Stimulated activated CD8-positive, alpha-beta memory T cell treated with anti-CD3 and anti-CD28 coated beads, Interleukin-12 subunit alpha, Interleukin-12 subunit beta, amount 100 ng/mL, for 1 hour (primary cell): ENCODE data around the gene NMRK2.
A peak's percentile ranks its signal among the peaks of the same experiment; 100 is the strongest.
"Not testable (repeated sequence)": the region's sequence is repeated elsewhere in the genome, so short reads cannot be mapped to it uniquely, and the experiment has no call there.

ENCODE experiments used
- DNase-seq: peaks from one replicate; pipeline ENCODE4 v3.0.0-alpha.2; 2020; ENCODE audit warnings: low read depth

Gene NMRK2

DNA sequence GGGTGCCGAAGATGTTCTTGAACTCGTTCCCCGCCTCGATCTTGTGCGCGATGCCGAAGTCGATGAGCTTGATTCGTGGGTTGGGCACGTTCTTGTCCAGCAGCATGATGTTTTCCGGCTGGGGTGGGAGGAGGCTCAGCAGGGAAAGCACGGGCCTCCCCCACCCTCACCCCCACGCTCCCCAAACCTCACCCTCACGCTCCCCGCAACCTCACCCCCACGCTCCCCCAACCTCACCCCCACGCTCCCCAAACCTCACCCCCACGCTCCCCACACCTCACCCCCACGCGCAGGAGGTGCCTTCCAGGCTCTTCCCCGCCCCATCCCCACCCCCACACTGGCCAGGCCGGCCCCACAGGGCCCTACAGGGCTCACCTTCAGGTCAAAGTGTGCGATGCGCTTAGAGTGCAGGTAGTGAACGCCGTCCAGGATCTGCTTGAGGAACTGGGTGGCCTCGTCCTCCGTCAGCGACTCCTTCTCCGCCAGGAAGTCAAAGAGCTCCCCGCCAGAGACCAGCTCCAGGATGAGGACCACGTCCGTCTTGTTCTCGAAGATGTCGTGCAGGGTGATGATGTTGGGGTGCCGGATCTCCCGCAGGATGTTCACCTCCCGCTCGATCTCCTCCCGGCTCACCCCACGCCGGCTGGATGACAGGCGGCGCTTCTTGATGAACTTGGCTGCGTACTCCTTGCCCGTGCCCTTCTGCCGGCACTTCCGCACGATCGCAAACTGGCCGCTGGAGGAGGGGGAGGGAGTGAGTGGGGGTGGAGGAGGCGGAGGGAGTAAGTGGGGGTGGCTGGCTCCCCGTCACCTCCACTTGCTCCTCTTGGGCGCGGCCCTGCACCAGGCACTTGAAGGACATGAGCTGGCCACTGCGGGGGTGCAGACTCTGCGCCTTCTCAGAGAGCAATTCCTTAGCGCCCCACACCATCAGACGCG is 31.7 kb downstream of the NMRK2 start:
- DNase-seq, result no peak

DNA sequence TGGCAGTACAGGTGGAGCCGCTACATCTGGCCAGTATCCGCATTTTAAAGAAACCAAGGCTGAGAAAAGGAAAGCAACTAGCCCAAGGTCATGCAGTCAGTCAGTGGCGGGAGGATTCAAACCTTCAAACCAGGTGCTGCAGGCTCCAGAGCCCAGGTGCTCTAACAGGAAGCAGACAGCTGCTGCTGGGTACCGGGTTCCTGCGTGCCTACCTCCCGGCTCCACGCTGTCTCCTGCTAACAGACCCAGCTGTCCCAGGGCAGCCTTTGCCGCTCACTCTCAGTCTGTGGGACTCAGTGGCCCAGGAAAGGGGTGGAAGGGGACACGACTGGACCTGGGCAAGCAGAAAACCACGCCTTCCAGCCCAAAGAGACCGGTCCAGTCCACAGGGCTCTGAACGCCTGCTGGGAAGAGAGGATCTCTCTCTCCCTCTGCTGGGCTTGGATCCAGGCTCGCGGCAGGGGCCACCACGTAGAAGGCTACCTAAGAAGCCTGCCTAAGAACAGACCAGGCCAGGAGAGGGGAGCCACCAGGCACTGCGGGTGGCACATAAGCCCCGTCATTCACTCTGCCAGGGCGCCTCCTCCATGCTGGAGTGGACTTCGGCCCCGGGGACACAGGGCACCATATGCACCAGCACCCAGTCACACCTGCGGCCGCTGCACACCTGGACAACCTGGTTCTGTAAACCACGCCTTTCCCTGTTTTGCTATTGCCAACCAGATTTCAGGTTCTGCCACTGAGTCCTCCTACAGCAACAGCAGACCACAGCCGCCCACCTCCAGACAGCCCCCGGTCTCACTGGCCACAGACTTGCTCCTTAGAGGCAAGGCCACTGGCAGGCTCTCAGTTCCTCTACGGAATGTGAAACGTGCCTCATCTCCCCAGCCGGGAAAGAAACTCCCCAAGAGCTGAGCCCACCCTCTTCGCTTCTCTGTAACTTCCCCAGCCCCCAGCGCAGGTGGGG is 33.5 kb downstream of the NMRK2 start:
- DNase-seq, result no peak

DNA sequence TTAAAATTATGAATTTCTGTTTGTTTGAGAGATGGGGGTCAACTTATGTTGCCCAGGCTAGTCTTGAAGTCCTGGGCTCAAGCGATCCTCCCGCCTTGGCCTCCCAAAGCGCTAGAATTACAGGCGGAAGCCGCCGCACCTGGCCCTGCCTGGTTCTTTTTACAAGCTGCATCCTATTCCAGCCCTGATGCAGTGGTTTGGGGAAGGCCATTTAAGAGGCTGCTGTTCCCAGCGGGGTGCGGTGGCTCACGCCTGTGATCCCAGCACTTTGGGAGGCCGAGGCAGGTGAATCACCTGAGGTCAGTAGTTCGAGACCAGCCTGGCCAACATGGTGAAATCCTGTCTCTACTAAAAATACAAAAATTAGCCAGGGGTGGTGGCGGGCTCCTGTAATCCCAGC is 35.1 kb downstream of the NMRK2 start:
- DNase-seq, result not testable (repeated sequence)

DNA sequence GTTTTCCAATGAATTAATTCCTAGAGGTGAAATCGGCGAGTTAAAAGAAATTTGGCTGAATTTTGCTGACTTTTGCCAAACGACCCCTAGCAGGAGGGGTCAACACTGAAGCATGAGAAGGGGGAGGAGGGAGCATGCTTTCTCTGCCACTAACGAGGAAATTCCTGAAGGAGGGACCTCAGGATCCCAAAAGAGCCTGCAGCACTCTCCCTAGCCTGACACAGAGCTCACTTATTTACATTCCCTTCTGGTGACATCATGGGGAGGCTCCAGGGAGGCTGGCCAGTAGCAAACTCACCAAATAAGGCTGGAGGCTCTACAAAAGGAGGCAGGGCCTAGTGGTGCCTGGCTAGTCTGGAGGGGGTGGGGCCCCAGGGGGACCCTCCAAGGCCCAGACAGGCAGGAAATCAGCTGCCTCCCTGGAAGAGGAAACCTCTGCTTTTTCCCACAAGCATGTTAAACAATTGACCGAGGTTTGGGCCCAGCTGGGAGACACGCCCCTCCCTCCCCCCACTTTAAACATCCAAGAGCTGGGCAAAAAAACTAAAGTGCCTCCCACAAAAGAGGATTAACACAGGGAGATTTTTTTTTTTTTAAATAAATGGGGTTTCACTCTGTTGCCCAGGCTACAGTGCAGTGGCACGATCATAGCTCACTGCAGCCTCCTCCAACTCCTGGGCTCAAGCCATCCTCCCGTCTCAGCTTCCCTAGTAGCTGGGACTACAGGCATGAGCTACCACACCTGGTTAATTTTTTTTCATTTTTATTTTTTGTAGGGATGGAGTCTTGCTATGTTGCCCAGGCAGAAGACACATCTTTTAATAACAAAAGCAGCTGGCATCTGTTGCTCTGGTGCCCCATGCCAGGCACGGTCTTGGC is 35.9 kb downstream of the NMRK2 start:
- no peak for DNase-seq

DNA sequence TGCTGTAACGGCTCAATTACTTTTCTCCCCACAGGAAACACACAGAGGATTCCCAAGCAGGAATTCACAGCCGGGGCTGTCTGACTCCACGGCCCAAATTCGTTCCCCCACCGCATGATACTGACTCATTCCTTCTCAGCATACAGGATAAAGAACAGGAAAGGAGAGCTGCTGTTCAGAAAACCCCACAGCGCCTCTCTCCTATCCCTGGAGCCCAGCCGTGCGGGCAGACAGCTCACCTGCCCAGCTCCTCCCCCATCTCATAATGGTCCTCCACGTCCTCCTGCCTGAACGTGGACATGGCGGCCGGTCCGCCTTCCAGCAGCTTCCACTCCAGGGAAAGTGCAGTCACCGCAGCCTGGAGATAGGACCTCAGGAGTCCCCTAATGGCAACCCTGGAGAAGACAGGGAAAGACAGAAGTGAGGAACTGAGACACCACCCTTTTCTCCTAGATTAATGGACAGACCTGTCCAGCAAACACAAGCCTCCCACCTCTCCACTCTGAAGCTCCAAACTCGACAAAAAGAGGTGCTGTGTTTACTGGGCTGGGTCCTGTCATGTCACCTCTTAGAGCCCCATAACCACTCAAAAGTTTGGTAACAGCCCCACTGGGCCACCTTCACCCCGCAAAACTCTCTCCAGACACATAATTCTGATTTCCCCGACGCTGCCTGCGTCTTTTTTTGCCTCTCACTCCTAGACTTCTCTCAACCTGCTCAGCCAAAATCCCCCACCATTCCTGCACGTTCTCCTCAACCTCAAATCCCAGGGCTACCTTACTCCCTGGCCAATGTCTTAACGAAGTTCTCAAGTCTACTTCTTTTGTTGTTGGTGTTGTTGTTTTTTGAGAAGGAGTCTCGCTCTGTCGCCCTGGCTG is 36.8 kb downstream of the NMRK2 start:
- no peak for DNase-seq

DNA sequence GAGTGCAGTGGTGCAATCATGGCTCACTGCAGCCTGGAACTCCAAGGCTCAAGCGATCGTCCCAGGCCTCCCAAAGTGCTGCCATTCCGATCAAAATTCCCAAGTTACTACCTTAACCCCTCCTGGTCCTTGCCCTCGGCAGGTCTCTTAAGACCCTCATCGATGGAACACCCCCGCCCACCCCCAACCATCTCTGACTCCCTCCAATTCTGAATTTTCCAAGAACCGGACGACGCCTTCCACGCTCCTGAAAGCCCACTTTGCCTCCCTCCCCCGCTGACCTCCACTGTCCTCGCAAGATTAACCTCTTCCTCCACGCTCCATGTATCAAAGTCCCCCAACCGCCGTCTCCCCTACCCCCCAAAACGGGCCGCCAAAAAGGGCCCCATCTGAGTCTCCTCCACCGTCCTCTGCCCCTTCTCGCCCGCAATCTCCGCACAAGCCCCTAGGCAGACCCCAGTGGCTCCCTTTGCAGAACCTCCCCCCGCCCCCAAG is 37.5 kb downstream of the NMRK2 start:
- no peak for DNase-seq

DNA sequence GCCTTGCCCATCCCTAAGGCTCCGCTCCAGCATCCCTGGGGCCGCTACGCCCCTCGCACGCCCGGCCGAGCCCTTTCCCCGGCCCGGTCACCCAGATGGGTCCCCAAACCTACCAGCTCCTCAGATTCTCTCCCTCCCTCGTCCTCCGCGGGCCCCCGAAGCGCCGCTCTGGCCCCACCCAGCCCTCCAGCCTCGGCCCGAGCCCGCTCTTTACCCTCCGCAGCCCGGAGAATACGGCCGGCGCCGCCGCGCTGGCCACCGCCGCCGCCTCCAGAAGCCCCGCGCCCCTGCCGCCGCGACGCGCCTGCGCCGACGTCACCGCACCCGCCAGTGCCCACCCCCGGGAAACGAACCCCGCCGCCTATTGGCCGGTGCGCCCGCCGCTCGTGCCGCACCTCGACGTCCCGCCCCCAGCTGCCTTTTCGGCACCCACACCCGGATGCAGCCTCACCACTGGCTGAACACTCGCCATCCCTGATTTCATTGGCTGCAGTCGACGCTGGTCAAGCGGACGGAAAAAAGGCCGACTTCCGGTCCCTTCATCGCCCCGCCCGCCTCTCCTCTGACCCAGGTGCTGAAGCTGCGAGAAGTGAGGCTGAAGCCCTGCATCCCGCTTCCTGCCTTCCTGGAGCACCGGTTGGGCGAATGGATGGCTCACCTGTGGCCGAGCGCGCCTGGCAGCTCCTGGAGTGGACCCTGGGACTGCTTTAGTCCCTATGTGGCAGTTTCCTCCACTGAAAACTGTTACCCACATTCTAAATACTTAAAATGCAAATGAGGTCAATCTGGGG is 38.1 kb downstream of the NMRK2 start, which contains the start of gene DAPK3:
TSS of gene DAPK3 (minus strand) at position 292 of the 791 bp plus-strand sequence. CDS start 1,364 bp downstream, outside the sequence.
- peak; percentile 87 for DNase-seq

DNA sequence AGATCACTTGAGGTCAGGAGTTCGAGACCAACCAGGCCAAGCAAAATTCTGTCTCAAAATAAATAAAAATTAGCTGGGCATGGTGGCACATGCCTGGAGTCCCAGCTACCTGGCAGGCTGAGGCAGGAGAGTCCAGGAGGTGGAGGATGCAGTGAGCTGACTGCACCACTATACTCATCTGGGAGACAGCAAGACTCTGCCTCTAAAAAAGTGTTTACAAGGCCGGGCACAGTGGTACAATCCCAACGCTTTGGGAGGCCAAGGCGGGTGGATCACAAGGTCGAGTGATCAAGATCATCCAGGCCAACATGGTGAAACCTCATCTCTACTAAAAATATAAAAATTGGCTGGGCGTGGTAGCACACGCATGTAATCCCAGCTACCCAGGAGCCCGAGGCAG is 42.3 kb downstream of the NMRK2 start:
- DNase-seq, result no peak

DNA sequence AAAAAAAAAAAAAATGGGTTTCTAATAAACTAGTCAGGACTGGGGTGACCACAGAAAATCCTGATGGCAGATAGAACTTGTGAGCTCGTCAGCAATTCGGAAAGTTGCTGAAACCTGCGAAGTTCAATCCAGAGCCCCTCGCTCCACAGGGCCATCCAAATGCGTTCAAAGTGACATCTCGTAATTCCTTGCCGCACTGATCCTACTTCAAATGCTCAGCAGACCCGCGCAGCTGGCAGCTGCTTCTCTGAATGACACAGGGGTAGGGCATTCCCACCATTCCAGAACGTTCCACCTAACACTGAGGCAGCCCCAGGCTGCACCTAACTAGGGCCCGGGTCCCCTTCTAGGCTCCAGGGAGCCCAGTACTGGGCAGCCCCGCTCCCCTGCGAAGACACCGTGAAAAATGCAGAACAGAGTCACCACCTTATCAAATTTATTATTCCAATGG is 42.8 kb downstream of the NMRK2 start:
- no peak for DNase-seq

DNA sequence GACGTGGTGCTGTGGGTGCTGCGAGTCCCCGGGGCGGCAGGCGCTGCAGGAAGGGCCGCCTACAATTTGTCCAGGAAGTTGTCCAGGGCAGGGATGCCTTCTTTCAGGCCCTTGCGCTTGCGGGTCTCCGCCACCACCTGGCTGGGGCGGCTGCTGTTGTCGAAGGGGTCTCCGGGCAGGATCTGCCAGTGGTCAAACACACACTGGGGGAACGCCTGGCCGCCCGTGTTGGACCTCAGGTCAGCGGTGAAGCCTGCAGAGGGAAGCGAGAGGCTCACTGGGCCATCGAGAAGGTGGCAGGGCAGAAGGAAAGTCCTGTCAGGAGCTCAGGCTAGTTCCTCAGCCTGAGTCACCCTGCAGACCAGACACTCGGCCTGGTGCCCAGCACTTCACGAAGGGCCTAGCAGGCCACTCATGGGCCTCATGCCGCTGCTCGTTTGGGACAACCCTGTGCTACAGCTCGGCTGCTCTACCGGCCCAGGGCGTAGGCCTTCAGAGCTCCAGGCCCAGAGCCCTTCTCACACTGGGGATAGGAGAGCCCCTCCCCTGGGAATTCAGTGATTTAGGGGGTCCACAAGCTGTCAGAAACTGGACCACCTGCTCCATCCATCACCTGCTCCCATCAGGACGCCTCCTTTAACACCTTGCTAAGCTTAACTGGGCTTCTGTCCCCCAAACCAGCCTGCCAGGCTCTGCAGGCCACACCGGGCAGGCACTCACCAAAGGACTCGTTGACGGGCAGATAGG is 43.8 kb downstream of the NMRK2 start:
- no peak for DNase-seq

DNA sequence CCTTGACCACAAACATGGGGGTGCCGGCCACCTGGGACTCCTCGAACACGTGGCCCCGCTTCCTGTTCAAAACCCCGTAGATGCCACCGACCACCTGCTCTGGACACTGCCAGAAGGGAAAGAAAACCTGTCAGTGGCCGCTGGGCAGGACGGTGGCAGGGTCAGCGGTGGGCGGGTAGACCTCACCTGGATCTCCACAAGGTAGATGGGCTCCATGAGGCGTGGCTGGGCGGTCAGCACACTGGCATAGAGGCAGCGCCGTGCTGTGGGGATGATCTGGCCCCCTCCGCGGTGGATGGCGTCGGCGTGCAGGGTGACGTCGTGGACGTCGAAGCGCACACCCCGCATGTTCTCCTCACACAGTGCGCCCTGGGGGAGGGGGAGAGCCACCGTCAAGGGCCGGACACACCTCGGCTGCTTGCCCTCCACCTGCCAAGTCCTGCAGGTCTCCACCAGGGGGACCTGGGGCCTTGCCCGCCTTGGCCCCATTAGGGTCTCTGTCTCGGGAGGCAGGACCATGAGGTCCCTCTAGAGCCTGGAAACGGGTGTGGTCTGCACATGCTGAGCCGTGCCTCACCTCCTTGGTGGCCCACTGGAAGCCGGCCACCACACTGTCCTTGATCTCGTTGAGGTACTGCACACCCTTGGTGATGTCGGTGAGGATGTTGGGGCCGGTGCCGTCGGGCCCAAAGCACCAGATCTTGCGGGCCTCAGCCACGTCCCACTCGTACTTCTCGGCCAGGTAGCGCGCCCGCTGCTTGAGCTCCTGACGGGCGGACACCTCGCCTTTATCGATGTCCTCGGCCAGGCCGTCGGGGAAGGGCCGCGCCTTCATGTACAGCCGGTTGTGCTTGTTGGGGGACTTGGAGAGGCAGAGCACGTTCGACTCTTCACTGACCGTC is 44.6 kb downstream of the NMRK2 start:
- no peak for DNase-seq

DNA sequence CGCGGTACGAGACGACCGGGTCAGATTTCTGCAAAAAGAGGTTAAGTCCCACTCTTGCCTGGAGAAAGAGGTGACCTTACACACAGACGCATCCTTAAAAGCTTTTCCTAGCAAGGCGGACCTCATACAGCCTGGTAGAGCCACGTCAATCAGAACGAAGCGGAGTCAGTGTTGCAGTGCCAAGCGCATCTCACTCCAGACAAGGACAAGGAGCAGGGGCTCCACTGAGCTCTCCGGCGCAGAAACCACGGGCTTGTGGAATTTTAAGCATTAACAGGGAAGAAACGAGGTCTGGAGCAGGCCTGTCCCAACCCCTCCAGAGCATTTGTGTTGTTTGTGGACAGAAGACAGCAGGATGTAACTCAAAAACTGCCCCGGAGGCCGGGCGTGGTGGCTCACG is 45.3 kb downstream of the NMRK2 start:
- DNase-seq, result no peak

DNA sequence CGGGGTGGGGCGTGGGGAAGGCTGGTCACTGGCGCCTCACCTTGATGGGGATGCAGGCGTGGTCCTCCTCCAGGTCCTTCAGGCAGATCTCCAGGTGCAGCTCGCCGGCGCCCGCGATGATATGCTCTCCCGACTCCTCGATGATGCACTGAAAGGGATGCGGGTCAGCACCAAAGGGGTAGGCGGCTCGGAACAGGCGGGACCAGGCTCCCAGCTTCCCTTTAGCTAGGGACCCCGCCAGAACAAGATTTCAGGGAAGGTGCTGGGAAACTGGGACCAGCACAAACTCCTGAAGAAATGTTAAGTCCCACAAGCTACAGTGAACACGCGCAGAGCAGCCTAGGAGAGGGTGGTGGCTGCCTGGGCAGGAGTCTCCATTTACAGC is 46.4 kb downstream of the NMRK2 start:
- no peak for DNase-seq

DNA sequence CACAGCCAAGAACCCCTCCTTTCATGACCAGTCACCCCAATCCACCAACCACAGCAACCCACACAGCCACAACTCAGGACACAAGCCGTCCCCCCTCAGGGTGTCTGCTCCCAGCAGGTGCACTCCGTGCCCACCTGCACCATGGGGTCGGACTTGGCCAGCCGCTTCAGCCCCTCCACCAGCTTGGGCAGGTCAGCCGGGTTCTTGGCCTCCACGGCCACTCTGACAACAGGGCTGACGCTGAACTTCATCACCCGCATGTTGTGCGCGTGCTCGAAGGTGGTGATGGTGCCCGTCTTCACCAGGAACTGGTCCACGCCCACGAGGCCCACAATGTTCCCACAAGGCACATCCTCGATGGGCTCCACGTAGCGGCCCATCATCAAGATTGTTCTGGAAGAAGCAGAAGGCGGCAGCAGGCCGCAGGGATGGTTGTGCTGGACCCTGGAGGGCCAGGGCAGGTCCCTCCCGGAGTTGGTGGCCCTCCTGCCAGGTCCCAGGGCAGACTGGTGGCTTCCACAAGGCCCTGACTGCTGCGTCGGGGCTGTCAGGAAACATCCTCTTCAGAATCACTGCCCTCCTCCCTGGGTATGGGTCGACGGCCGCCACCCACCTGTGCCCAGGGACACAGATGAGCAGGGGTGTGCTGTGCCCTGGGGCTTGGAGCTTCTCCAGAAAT is 46.9 kb downstream of the NMRK2 start:
- DNase-seq, result no peak

DNA sequence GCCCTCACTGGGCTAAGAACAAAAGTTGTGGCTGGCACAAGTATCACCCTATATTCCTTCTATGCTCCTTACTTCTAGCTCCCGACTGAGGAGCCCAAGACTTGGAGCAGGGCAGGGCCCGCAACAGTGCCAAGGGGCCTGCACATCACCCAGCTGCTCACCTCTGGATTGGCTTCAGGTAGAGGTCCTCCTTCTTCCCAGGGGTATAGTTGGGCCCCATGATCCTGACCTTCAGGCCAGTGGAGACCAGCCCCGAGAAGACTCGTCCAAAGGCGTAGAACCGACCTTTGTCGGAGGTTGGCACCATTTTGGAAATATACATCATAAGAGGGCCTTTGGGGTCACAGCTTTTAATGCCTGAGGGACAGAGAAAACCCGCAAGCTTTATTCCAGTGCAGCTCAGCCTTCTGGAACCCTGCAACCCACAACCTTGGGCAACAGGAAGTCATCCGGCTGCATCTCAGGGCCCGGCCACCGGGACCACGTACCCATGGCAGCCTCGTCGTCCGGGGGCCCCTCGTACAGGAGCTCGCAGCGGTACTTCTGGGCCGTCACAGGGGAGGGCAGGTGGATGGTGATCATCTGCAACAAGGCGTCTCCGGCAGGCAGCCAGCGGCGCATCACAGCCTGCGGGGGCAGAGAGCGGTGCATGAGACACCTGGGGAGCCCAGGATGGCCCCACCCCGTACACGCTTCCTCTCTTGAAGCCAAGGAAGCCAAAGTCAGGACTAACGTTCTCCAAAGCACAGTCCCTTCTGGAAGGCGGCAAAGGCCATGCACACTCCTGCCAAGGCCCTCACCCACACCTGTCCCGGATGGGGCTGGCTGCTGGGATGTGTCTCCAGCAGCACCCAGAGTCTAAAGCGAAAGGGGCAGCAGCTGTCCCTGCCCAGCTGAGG is 47.7 kb downstream of the NMRK2 start:
- no peak for DNase-seq

DNA sequence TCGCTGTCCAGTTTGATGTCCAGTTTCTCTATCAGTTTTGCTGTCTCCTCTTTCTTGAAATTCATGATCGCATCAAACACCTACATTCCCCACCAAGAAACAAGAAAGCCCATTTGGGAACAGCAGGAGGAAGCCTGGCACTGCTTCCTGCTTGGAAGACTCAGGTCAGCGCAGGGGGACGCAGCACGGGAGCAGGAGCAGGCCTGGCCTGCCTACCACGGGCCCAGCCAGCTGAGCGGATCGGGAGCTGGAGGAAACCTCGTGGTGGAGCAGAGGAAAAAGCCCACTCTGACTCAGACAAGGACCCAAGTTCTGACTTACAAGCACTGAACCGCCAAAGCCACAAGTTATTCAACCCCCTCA is 48.5 kb downstream of the NMRK2 start:
- no peak for DNase-seq
